LNCaP clone FGC (cell line): ENCODE data around the gene TMEM31.
A peak's percentile ranks its signal among the peaks of the same experiment; 100 is the strongest.

ENCODE experiments used
- DNase-seq: peaks from one replicate; pipeline ENCODE4 v3.0.0-alpha.2; 2011; ENCODE audit warnings: low read depth
- H3K4me3 ChIP-seq: 2 replicates; pipeline ENCODE4 v1.5.1; 2011; ENCODE audit warnings: mild to moderate bottlenecking, low read depth, low read length, control low read depth
- CTCF ChIP-seq: IDR thresholded peaks from 2 replicates; pipeline ENCODE4 v1.5.1; 2012; ENCODE audit warnings: mild to moderate bottlenecking; ENCODE audit not compliant: control insufficient read depth, insufficient read depth; ENCODE audit errors: extremely low read depth

Gene TMEM31

GRCh38 chrX:103688946-103689345, 21.8 kb upstream of the TMEM31 start:
- no peak for DNase-seq
- TF ChIP-seq CTCF, result peak; percentile 56
- no peak overlapping the region for H3K4me3 ChIP-seq

- DNase-seq, result no peak
- no peak for TF ChIP-seq CTCF
Measured at GRCh38 chrX:103691059-103691458, 19.6 kb upstream of the TMEM31 start.

GRCh38 chrX:103697687-103698086, 13.0 kb upstream of the TMEM31 start:
- no peak for TF ChIP-seq CTCF
- DNase-seq, result no peak
- no peak overlapping the region for H3K4me3 ChIP-seq

More at GRCh38 chrX:103691059-103691458, 19.6 kb upstream of the TMEM31 start:
- H3K4me3 ChIP-seq, result no peak overlapping the region

- peak; percentile 46 for DNase-seq
- no peak for TF ChIP-seq CTCF
- no peak overlapping the region for H3K4me3 ChIP-seq
Measured at GRCh38 chrX:103699243-103699642, 11.5 kb upstream of the TMEM31 start.

GRCh38 chrX:103704863-103705262, 5.8 kb upstream of the TMEM31 start:
- H3K4me3 ChIP-seq, result no peak overlapping the region
- no peak for DNase-seq
- TF ChIP-seq CTCF, result no peak

GRCh38 chrX:103716962-103717361, 6.3 kb downstream of the TMEM31 start:
- no peak overlapping the region for H3K4me3 ChIP-seq
- no peak for DNase-seq
- TF ChIP-seq CTCF, result no peak

- no peak for TF ChIP-seq CTCF
- H3K4me3 ChIP-seq, result no peak overlapping the region
- no peak for DNase-seq
Measured at GRCh38 chrX:103718120-103718519, 7.4 kb downstream of the TMEM31 start.
